Right atrium auricular region (tissue), 2 donors: Measurements from ENCODE around the gene HOXB8. TPM values are rescaled to one million over a fixed set of nuclear protein-coding genes. Genes with fewer than 3 reads are reported as not detected.
A peak's percentile ranks its signal among the peaks of the same experiment; 100 is the strongest.

Experiments
- DNase-seq: peaks from one replicate; pipeline ENCODE4 v3.0.0-alpha.2; 2019; ENCODE audit warnings: low spot score
- H3K27ac ChIP-seq, 2 donors: fragments of 200-600 bp; sonication (generic); 1 replicate in 1 of 2; 2 replicates in 1 of 2; pipeline ENCODE4 v1.5.1; 2016 to 2019
- H3K27me3 ChIP-seq, 2 donors: fragments of 200-600 bp; sonication (generic); one replicate each; pipeline versions ENCODE4 v1.5.1 to v1.6.0; 2017 to 2019
- H3K36me3 ChIP-seq: fragments of 200-600 bp; sonication (generic); one replicate; pipeline ENCODE4 v1.5.1; 2016
- H3K4me1 ChIP-seq, 2 donors: fragments of 200-600 bp; sonication (generic); one replicate each; pipeline versions ENCODE4 v1.5.1 to v1.6.0; 2017 to 2019
- H3K4me3 ChIP-seq, 2 donors: fragments of 200-600 bp; sonication (generic); 1 replicate in 1 of 2; 2 replicates in 1 of 2; pipeline ENCODE4 v1.5.1; 2017 to 2019; ENCODE audit warnings: mild to moderate bottlenecking in 1 of 2, moderate library complexity in 1 of 2
- H3K9me3 ChIP-seq, 2 donors: fragments of 200-600 bp; sonication (generic); one replicate each; pipeline ENCODE4 v1.5.1; 2019
- microRNA counts, 2 donors: library from miRNA; unstranded; fragments of <30 nt; microRNA quantifications; one replicate each; lab custom pipeline; 2016 to 2017
- microRNA-seq, 2 donors: library from miRNA; unstranded; fragments of <30 nt; microRNA quantifications; one replicate each; pipeline ENCODE4, GENCODE V29; 2016 to 2017; ENCODE audit warnings: borderline number of aligned reads in 2 of 2, borderline replicate concordance in 1 of 2
- total RNA-seq, 2 donors: library from RNA; depleted of rRNA; stranded (reverse); fragments of >200 nt; gene quantifications; one replicate each; pipeline ENCODE4 v1.1.0, GENCODE V29; 2016
- TF ChIP-seq, protein P1 (sequence below), 2 donors: fragments of 200-600 bp; sonication (generic); IDR thresholded peaks; one replicate each; pipeline ENCODE4 v1.5.1; 2019; ENCODE audit warnings: antibody characterized with exemption in 2 of 2

The HOXB8 gene
- total RNA-seq, 2 donors from 2014 or later: not detected

GRCh38 chr17:48565022-48565554 is 50.0 kb downstream of the HOXB8 start:
- no peaks in the 10 kb centered on the region for H3K9me3 ChIP-seq
- peaks cover 0 to 18% of the 10 kb centered on the region in 2 donors for H3K27me3 ChIP-seq
- H3K4me3 ChIP-seq: peak overlapping the region in 1 of 2 donors; percentile 34
- H3K27ac ChIP-seq: no peak overlapping the region
- no peak for DNase-seq
- TF ChIP-seq, protein P1, sequence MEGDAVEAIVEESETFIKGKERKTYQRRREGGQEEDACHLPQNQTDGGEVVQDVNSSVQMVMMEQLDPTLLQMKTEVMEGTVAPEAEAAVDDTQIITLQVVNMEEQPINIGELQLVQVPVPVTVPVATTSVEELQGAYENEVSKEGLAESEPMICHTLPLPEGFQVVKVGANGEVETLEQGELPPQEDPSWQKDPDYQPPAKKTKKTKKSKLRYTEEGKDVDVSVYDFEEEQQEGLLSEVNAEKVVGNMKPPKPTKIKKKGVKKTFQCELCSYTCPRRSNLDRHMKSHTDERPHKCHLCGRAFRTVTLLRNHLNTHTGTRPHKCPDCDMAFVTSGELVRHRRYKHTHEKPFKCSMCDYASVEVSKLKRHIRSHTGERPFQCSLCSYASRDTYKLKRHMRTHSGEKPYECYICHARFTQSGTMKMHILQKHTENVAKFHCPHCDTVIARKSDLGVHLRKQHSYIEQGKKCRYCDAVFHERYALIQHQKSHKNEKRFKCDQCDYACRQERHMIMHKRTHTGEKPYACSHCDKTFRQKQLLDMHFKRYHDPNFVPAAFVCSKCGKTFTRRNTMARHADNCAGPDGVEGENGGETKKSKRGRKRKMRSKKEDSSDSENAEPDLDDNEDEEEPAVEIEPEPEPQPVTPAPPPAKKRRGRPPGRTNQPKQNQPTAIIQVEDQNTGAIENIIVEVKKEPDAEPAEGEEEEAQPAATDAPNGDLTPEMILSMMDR (IDR thresholded peaks at IDR 0.05): no peak
- H3K36me3 ChIP-seq: no peaks in the 10 kb centered on the region
- peaks cover 0 to 8% of the 10 kb centered on the region in 2 donors for H3K4me1 ChIP-seq

GRCh38 chr17:48564188-48565021 is 50.7 kb downstream of the HOXB8 start:
- peak overlapping the region; percentile 34 to 51 for H3K4me3 ChIP-seq
- TF ChIP-seq, protein P1 (IDR thresholded peaks at IDR 0.05): no peak
- peak overlapping the region; percentile 31 to 65 for H3K27ac ChIP-seq
- DNase-seq: no peak
- H3K4me1 ChIP-seq: peaks cover 0 to 8% of the 10 kb centered on the region in 2 donors
- no peaks in the 10 kb centered on the region for H3K9me3 ChIP-seq
- H3K27me3 ChIP-seq: peaks cover 0 to 18% of the 10 kb centered on the region in 2 donors
- H3K36me3 ChIP-seq: no peaks in the 10 kb centered on the region

GRCh38 chr17:48563867-48564187 is 51.3 kb downstream of the HOXB8 start:
- Histone ChIP-seq H3K27ac (no peak overlapping the region), H3K4me3 (peak overlapping the region; percentile 34 to 51), H3K4me1 (peaks cover 0 to 8% of the 10 kb centered on the region in 2 donors), H3K36me3 (no peaks in the 10 kb centered on the region), H3K9me3 (no peaks in the 10 kb centered on the region), H3K27me3 (peaks cover 0 to 12% of the 10 kb centered on the region in 2 donors)
- DNase-seq: no peak
- TF ChIP-seq, protein P1 (IDR thresholded peaks at IDR 0.05): no peak

GRCh38 chr17:48563385-48563838 is 51.7 kb downstream of the HOXB8 start:
- H3K27ac ChIP-seq: no peak overlapping the region
- TF ChIP-seq, protein P1 (IDR thresholded peaks at IDR 0.05): no peak
- H3K4me3 ChIP-seq: peak overlapping the region; percentile 34 to 51

DNA sequence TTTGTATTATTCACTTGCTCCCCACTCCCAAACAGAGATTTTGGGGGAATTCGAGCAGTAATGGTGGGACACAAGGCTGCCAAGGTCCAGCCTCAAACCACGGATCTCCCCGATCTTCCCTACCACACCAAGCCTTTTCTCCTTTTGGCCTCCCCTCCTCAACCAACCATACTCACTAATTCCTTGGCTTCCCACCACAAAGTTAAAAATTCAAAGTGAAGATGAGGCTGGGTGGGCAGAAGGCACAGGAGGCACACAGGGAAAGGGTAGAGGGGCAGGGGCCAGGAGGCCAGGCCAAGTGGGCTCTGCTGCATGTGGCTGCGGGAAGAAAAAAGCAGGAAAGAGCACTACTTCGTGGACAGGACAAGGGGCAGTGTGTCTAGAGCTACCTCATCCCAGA is 52.2 kb downstream of the HOXB8 start:
- no peak overlapping the region for H3K27ac ChIP-seq
- H3K36me3 ChIP-seq: no peaks in the 10 kb centered on the region
- no peak overlapping the region for H3K4me3 ChIP-seq
- no peak for DNase-seq
- peaks cover 0 to 9% of the 10 kb centered on the region in 2 donors for H3K27me3 ChIP-seq
- H3K4me1 ChIP-seq: peaks cover 0 to 8% of the 10 kb centered on the region in 2 donors
- no peaks in the 10 kb centered on the region for H3K9me3 ChIP-seq
- TF ChIP-seq, protein P1 (IDR thresholded peaks at IDR 0.05): no peak

More at GRCh38 chr17:48563385-48563838, 51.7 kb downstream of the HOXB8 start:
- H3K36me3 ChIP-seq: no peaks in the 10 kb centered on the region
- peaks cover 0 to 8% of the 10 kb centered on the region in 2 donors for H3K4me1 ChIP-seq
- no peaks in the 10 kb centered on the region for H3K9me3 ChIP-seq
- no peak for DNase-seq
- peaks cover 0 to 9% of the 10 kb centered on the region in 2 donors for H3K27me3 ChIP-seq

MicroRNAs within 50 kb of the gene (microRNA counts, 767-probe panel; counts per million panel counts)
- 3,479 to 6,102 counts per million in 2 donors for microRNA hsa-miR-10a-5p (lab: Ali Mortazavi, UCI)

Small RNA genes within 50 kb of the gene (microRNA-seq; reads per million reads assigned to microRNA genes)
- 0 reads per million in 2 donors for gene MIR196A1

Other genes with a start within 250 kb of the HOXB8 start
- not detected for gene SKAP1, start 185.1 kb downstream of the HOXB8 start, total RNA-seq
- not detected for gene HOXB1, start 84.3 kb downstream of the HOXB8 start, total RNA-seq
- 1 to 10 TPM; 4.8 to 5.5 TPM for gene HOXB2, start 70.2 kb downstream of the HOXB8 start, total RNA-seq
- 1 to 10 TPM in 1 of 2 donors, under 1 TPM in 1; 0.52 to 1.0 TPM for gene HOXB4, start 36.9 kb downstream of the HOXB8 start, total RNA-seq
- gene HOXB3, start 25.1 kb downstream of the HOXB8 start, total RNA-seq: 1 to 10 TPM in 1 of 2 donors, under 1 TPM in 1; 0.82 to 1.2 TPM
- not detected for gene HOXB5, start 21.5 kb downstream of the HOXB8 start, total RNA-seq
- gene HOXB6, start 10.3 kb downstream of the HOXB8 start, total RNA-seq: 1 to 10 TPM in 1 of 2 donors, under 1 TPM in 1; 0.82 to 2.6 TPM
- under 1 TPM; 0.24 to 0.78 TPM for gene HOXB7, start 4.3 kb downstream of the HOXB8 start, total RNA-seq
- not detected for gene HOXB9, start 11.1 kb upstream of the HOXB8 start, total RNA-seq
- gene PRAC1, start 107.2 kb upstream of the HOXB8 start, total RNA-seq: not detected
- gene PRAC2, start 107.9 kb upstream of the HOXB8 start, total RNA-seq: not detected
- gene HOXB13, start 113.5 kb upstream of the HOXB8 start, total RNA-seq: not detected
- not detected for gene TTLL6, start 201.9 kb upstream of the HOXB8 start, total RNA-seq
- gene CALCOCO2, start 215.7 kb upstream of the HOXB8 start, total RNA-seq: 100 to 1,000 TPM; 112 to 152 TPM